Retinal pigment epithelial cell (primary cell): ENCODE results near the gene IGFBP6.

ENCODE experiments used
- DNase-seq: peaks from one replicate; pipeline ENCODE4 v3.0.0-alpha.2; 2010; ENCODE audit warnings: low read depth
- H3K4me3 ChIP-seq: 2 replicates; pipeline ENCODE4 v1.5.1; 2011; ENCODE audit warnings: mild to moderate bottlenecking, low read length, control low read depth, moderate library complexity
- TF ChIP-seq, protein P1 (sequence below): conservative IDR thresholded peaks from 2 replicates; pipeline ENCODE4 v1.5.1; 2011; ENCODE audit warnings: low read depth, low read length, control low read depth, inconsistent platforms

Gene IGFBP6

DNA sequence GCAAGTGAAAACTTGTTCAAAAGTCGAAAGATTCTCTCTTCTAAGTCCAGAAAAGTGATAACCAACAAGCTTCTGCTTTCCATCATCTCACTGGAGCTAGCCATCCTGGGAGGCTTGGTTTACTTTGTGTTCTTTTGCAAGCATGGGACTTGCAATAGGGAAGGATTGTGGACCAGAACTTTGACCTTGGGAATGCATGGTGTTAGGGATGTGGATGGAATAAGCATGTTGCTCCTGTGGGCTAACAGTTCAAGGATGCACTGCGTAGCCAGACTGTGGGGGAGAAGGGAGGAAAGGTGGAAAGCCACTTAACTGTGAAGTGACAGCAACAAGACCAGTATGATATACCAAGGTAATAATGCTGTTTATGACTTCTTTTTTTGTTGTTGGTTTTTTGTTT, 34.4 kb downstream of the IGFBP6 start:
- no peak overlapping the region for H3K4me3 ChIP-seq
- no peak for DNase-seq
- TF ChIP-seq, protein P1, sequence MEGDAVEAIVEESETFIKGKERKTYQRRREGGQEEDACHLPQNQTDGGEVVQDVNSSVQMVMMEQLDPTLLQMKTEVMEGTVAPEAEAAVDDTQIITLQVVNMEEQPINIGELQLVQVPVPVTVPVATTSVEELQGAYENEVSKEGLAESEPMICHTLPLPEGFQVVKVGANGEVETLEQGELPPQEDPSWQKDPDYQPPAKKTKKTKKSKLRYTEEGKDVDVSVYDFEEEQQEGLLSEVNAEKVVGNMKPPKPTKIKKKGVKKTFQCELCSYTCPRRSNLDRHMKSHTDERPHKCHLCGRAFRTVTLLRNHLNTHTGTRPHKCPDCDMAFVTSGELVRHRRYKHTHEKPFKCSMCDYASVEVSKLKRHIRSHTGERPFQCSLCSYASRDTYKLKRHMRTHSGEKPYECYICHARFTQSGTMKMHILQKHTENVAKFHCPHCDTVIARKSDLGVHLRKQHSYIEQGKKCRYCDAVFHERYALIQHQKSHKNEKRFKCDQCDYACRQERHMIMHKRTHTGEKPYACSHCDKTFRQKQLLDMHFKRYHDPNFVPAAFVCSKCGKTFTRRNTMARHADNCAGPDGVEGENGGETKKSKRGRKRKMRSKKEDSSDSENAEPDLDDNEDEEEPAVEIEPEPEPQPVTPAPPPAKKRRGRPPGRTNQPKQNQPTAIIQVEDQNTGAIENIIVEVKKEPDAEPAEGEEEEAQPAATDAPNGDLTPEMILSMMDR: no peak

DNA sequence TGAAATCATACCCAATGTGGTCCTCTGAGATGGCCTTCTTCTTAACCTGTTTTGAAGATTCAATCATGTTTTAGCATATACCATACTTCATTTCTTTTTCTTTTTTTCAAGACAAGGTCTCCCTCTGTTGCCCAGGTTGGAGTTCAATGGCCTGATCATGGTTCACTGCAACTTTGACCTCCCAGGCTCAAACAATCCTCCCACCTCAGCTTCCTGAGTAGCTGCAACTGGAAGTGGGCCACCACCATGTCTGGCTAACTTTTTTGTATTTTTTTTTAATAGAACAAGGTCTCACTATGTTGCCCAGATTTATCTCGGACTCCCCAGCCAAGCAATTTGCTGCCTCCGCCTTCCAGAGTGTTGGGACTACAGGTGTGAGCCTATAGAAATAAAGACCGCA, 36.3 kb downstream of the IGFBP6 start:
- DNase-seq: no peak
- H3K4me3 ChIP-seq: no peak overlapping the region
- TF ChIP-seq, protein P1: no peak

DNA sequence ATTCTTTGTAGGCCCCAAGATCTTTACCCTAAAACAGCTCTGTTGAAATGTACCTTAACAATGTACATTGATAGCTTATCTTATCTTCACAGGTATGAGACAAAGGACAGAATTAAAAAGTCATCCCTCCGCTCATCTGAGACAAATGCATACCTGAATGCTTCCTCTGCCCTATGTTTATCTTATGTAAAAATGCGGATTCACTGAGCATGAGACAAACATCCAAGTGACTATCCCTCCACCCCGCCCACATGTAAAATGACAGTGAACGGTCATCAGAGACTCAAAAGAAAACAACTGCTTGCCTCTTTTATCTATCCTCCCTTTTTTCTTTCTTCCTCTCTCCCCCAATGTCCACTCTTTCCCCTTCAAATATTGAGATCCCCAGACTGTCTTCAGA, 45.9 kb downstream of the IGFBP6 start:
- DNase-seq: no peak
- TF ChIP-seq, protein P1: no peak

DNA sequence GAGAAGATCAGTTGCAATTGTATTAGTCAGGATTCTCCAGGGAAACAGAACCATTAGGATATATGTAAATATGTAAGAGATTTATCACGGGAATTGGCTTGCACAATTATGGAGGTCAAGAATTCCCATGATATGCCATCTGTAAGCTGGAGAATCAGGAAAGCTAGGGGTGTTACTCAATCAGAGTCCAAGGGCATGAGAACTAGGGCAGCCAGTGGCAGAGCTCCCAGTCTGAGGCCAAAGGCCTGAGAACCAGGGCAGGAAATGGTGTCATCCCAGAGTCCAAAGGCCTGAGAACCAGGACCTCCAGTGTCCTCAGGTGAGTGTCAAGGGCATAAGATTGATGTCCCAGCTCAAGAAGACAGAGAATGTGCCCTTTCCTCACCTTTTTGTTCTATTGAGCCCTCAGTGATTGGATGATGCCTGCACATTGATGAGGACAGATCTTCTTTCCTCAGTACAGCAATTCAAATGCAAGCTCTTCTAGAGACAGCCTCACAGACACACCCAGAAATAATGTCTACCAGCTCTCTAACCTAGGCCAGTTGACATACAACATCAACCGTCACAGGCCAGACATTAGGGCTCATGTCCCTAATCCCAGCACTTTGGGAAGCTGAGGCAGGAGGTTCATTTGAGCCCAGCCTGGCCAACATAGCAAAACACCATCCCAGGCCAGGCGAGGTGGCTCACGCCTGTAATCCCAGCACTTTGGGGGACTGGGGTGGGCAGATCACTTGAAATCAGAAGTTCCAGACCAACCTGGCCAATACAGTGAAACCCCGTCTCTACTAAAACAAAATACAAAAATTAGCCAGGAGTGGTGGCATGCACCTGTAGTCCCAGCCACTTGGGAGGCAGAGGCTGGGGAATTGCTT, 48.2 kb downstream of the IGFBP6 start:
- no peak overlapping the region for H3K4me3 ChIP-seq
- TF ChIP-seq, protein P1: no peak
- no peak for DNase-seq

More for the DNA sequence above, 45.9 kb downstream of the IGFBP6 start:
- H3K4me3 ChIP-seq: no peak overlapping the region

DNA sequence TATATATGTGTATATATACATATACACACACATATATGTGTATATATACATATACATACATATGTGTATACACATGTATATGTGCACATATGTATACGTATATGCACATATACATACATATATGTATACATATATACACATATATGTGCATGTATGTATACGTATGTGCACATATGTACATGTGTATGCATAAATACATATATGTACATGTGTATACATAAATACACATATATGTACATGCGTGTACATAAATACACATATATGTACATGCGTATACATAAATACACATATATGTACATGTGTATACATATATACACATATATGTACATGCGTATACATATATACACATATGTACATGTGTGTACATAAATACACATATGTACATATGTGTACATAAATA, 49.7 kb downstream of the IGFBP6 start:
- TF ChIP-seq, protein P1: no peak
- no peak overlapping the region for H3K4me3 ChIP-seq
- DNase-seq: no peak

DNA sequence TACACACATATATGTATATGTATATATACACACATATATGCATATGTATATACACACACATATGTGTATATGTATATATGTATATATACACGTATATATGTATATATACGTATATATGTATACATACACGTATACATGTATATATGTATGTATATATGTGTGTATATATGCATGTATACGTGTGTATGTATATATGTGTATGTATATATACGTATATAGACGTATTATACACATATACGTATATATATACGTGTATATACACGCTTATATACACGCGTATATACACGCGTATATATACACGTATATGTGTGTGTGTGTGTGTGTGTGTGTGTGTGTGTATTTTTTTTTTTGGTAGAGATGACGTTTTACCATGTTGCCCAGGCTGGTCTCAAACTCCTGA, 50.2 kb downstream of the IGFBP6 start:
- H3K4me3 ChIP-seq: no peak overlapping the region
- TF ChIP-seq, protein P1: no peak
- DNase-seq: no peak

DNA sequence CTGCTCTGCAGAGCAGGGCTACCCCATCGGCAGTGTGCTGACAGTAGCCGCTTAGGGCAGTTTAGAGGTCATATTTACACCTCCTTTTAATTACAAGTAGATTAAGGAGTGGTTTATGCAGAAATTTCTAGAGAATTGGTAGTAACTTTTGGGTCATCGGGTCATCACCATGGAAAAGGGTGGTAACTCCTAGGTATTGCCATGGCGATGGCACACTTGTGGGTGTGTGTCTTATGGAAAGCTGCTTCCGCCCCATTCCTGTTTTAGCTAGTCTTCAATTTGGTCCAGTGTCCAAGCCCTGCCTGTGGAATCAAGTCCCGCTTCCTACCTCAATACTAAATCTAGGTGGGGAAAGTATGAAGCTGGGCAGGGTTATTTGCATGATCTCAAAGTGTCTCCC, 53.6 kb downstream of the IGFBP6 start:
- H3K4me3 ChIP-seq: no peak overlapping the region
- TF ChIP-seq, protein P1: no peak

More for the DNA sequence above, 53.6 kb downstream of the IGFBP6 start:
- no peak for DNase-seq
